Adrenal gland (tissue), 12 donors: Measurements from ENCODE around the gene TBL1XR1. TPM values are rescaled to one million over a fixed set of nuclear protein-coding genes. Genes with fewer than 3 reads are reported as not detected.

ENCODE experiments used
- DNase-seq, 7 donors: peaks; one replicate each; pipeline ENCODE4 v3.0.0-alpha.2; 2019 to 2020
- H3K27ac ChIP-seq, 5 donors: fragments of 200-600 bp; sonication (generic) in 4 of 5; 1 replicate in 3 of 5; 2 replicates in 2 of 5; pipeline versions ENCODE4 v1.5.1 to v1.8.0; 2016 to 2020; ENCODE audit warnings: mild to moderate bottlenecking in 1 of 5
- H3K27me3 ChIP-seq: fragments of 200-600 bp; 2 replicates; pipeline ENCODE4 v1.8.0; 2021
- H3K36me3 ChIP-seq, 2 donors: fragments of 200-600 bp; replicated peaks in 1 of 2; 1 replicate in 1 of 2; 2 replicates in 1 of 2; pipeline versions ENCODE4 v1.5.1 to v1.8.0; 2018 to 2022
- H3K4me1 ChIP-seq, 2 donors: fragments of 200-600 bp; replicated peaks in 1 of 2; 1 replicate in 1 of 2; 2 replicates in 1 of 2; pipeline versions ENCODE4 v1.5.1 to v1.8.0; 2018 to 2021
- H3K4me3 ChIP-seq, 4 donors: fragments of 200-600 bp; sonication (generic) in 3 of 4; one replicate each; pipeline ENCODE4 v1.5.1; 2016 to 2018
- H3K9me3 ChIP-seq, 3 donors: fragments of 200-600 bp; sonication (generic) in 1 of 3; replicated peaks in 1 of 3; 1 replicate in 2 of 3; 2 replicates in 1 of 3; pipeline versions ENCODE4 v1.5.1 to v1.8.0; 2016 to 2021
- CTCF ChIP-seq, 6 experiments: fragments of 450-650 bp in 4 of 6; fragments of 200-600 bp in 2 of 6; sonication (generic) in 1 of 6; IDR thresholded peaks; 1 replicate in 5 of 6; 2 replicates in 1 of 6; pipeline versions ENCODE4 v1.5.1 to v1.8.0; 2016 to 2021; ENCODE audit warnings: antibody characterized with exemption in 6 of 6, mild to moderate bottlenecking in 2 of 6, moderate library complexity in 1 of 6
- POLR2A ChIP-seq, 2 donors: fragments of 450-650 bp; IDR thresholded peaks; one replicate each; pipeline ENCODE4 v1.6.1; 2017; ENCODE audit warnings: antibody characterized with exemption in 2 of 2, mild to moderate bottlenecking in 2 of 2, moderate library complexity in 1 of 2
- WGBS, 4 donors: extraction: QIAGEN DNeasy Blood & Tissue Kit in 2 of 4; methylation state at CpG; one replicate each; pipeline versions ENCODE4 v1.1.5 to v1.1.7; 2013 to 2017; 5-methylcytosine and 5-hydroxymethylcytosine counted together
- intact Hi-C, 2 donors: fragments of 100-400 bp; cut with DNase I; formaldehyde crosslinking; loops; one replicate each; pipeline versions ENCODE4 v1.14.1 to v1.15.0; 2022 to 2023
- polyA plus RNA-seq, 3 donors: library from polyadenylated mRNA; stranded (reverse); fragments of 200-250 nt in 2 of 3; fragments of 350-450 nt in 1 of 3; fragmentation: Illumina TruSeq in 1 of 3; extraction: RNeasy Lipid Tissue Mini Kit (QIAGEN cat#74804) in 1 of 3; gene quantifications; one replicate each; pipeline ENCODE4 v1.2.3, GENCODE V29; 2013 to 2014
- total RNA-seq, 9 donors: library from RNA; depleted of rRNA in 4 of 9; stranded (reverse); fragments of >200 nt in 4 of 9; fragments of 120-200 nt in 1 of 9; fragmentation: NEBNext Ultra II Directional in 1 of 9; extraction: Animal tissue kit (Norgen Biotek cat#: 25700) in 1 of 9; gene quantifications; one replicate each; pipeline versions ENCODE4 v1.1.0 to v1.2.4, GENCODE V29; 2013 to 2023
- donor health status: healthy with polysubstance abuse.
- donor health status: Bipolar disorder and iron deficiency.
- donor health status: DM: yes; HTN: yes; CAD: no.
- donor health status: DM: no; HTN: no; CAD: no.
- donor health status: DM: no; HTN: no; CAD: no.
- donor health status: DM: yes; HTN: yes; CAD: no.

Gene TBL1XR1
- total and polyA plus RNA-seq, 12 donors = 17.5 to 258 (median 93.6) TPM

GRCh38 chr3:176976586-176976985, 220.7 kb downstream of the TBL1XR1 start:
- intact Hi-C loops = no loop called here
- DNase-seq = no peak
- H3K4me1 ChIP-seq = no peaks in the 10 kb centered on the region
- TF ChIP-seq CTCF (IDR thresholded peaks at IDR 0.05) = no peak
- TF ChIP-seq POLR2A (IDR thresholded peaks at IDR 0.05) = no peak
- H3K27me3 ChIP-seq = no peaks in the 10 kb centered on the region
- H3K36me3 ChIP-seq = no peaks in the 10 kb centered on the region
- H3K4me3 ChIP-seq = no peak overlapping the region
- no peaks in the 10 kb centered on the region for H3K9me3 ChIP-seq
- 86 to 92% (median 90%) methylated on average over 10 of the region's 10 CpGs for WGBS, 4 donors
- H3K27ac ChIP-seq = no peak overlapping the region

- DNase-seq = no peak
- WGBS, 4 donors = 65 to 91% (median 85%) methylated on average over 3 to 4 of the region's 4 CpGs
- Histone ChIP-seq H3K27me3 (no peaks in the 10 kb centered on the region), H3K27ac (no peak overlapping the region), H3K9me3 (no peaks in the 10 kb centered on the region), H3K4me3 (no peak overlapping the region), H3K36me3 (no peaks in the 10 kb centered on the region), H3K4me1 (no peaks in the 10 kb centered on the region)
- intact Hi-C loops = no loop called here
- TF ChIP-seq CTCF (IDR thresholded peaks at IDR 0.05) (no peak), POLR2A (IDR thresholded peaks at IDR 0.05) (no peak)
Observed at GRCh38 chr3:176974279-176974678, 223.0 kb downstream of the TBL1XR1 start.

GRCh38 chr3:176971613-176972174, 225.6 kb downstream of the TBL1XR1 start:
- 92 to 98% (median 96%) methylated on average over 5 of the region's 5 CpGs for WGBS, 4 donors

GRCh38 chr3:176970770-176971169, 226.5 kb downstream of the TBL1XR1 start:
- Histone ChIP-seq H3K27me3 (no peaks in the 10 kb centered on the region), H3K36me3 (no peaks in the 10 kb centered on the region), H3K9me3 (no peaks in the 10 kb centered on the region), H3K4me3 (no peak overlapping the region), H3K27ac (no peak overlapping the region), H3K4me1 (no peaks in the 10 kb centered on the region)
- 96 to 100% (median 97%) methylated on average over 3 of the region's 3 CpGs for WGBS, 4 donors
- intact Hi-C loops = no loop called here
- no peak for DNase-seq
- no peak for TF ChIP-seq POLR2A (IDR thresholded peaks at IDR 0.05)

More at GRCh38 chr3:176971613-176972174, 225.6 kb downstream of the TBL1XR1 start:
- no peak overlapping the region for H3K4me3 ChIP-seq
- H3K9me3 ChIP-seq = no peaks in the 10 kb centered on the region
- TF ChIP-seq CTCF (IDR thresholded peaks at IDR 0.05) (no peak), POLR2A (IDR thresholded peaks at IDR 0.05) (no peak)
- no peak overlapping the region for H3K27ac ChIP-seq
- H3K27me3 ChIP-seq = no peaks in the 10 kb centered on the region
- H3K36me3 ChIP-seq = no peaks in the 10 kb centered on the region
- intact Hi-C loops = no loop called here
- H3K4me1 ChIP-seq = no peaks in the 10 kb centered on the region
- no peak for DNase-seq

GRCh38 chr3:176969506-176969905, 227.8 kb downstream of the TBL1XR1 start:
- Histone ChIP-seq H3K4me3 (no peak overlapping the region), H3K27ac (no peak overlapping the region), H3K27me3 (no peaks in the 10 kb centered on the region), H3K4me1 (no peaks in the 10 kb centered on the region), H3K36me3 (no peaks in the 10 kb centered on the region), H3K9me3 (no peaks in the 10 kb centered on the region)
- TF ChIP-seq POLR2A (IDR thresholded peaks at IDR 0.05) = no peak
- no peak for TF ChIP-seq CTCF (IDR thresholded peaks at IDR 0.05)
- intact Hi-C loops = no loop called here
- 49 to 63% (median 56%) methylated on average over 1 of the region's 1 CpG for WGBS, 4 donors
- no peak for DNase-seq
